K562 (cell line): ENCODE data around the gene AMBRA1. TPM values are rescaled to one million over a fixed set of nuclear protein-coding genes. Genes with fewer than 3 reads are reported as not detected.
A peak's percentile ranks its signal among the peaks of the same experiment; 100 is the strongest.

Experiments
- ATAC-seq: fragments of 200-7000 bp; cut with Tn5 transposase; 3 replicates; pipeline ENCODE4 v1.9.1; 2020; ENCODE audit warnings: moderate library complexity
- BruUV-seq: library from RNA; stranded (reverse); fragments of 400-500 nt; replicated peaks from 2 replicates; lab custom pipeline; 2021; lab: Mats Ljungman, UMichigan
- CTCF ChIA-PET: fragments of 300-600 bp; formaldehyde crosslinking; extraction: SDS; loops from one replicate; lab custom pipeline; 2021; ENCODE audit warnings: low intra/inter-chr PET ratio; lab: Yijun Ruan, JAX
- POLR2A ChIA-PET: fragments of 300-600, 350-650 bp; sonication (Branson Sonifier 250); formaldehyde crosslinking; extraction: SDS; loops from one replicate; lab custom pipeline; 2021; ENCODE audit warnings: antibody characterized with exemption, inconsistent platforms; lab: Yijun Ruan, JAX
- DNase-seq, 4 experiments: peaks; one replicate each; pipeline versions ENCODE4 v3.0.0 to v3.0.0-alpha.2; 2011 to 2018; ENCODE audit warnings: low spot score in 3 of 4, mixed read lengths in 3 of 4; ENCODE audit errors: extremely low read depth in 1 of 4
- FAIRE-seq: peaks from 2 replicates; lab custom pipeline; 2011; peaks lifted over from hg19 to GRCh38; lab: Jason Lieb, UNC
- H2AFZ ChIP-seq: 2 replicates; pipeline ENCODE4 v1.6.0; 2011; ENCODE audit warnings: low read depth, low read length, control low read depth, inconsistent platforms
- H3K27ac ChIP-seq: fragments of 200-600 bp; 3 replicates; pipeline ENCODE4 v1.8.0; 2011; ENCODE audit warnings: low read depth, mild to moderate bottlenecking, control low read depth, inconsistent platforms, low read length, moderate library complexity, mixed read lengths; ENCODE audit errors: extremely low read depth
- H3K27me3 ChIP-seq, 2 experiments: fragments of 300-600 bp in 1 of 2; 2 replicates in 1 of 2; 3 replicates in 1 of 2; pipeline versions ENCODE4 v1.6.0 to v1.8.0; 2011; ENCODE audit warnings: inconsistent platforms in 2 of 2, low read length in 2 of 2, mild to moderate bottlenecking in 1 of 2, mixed read lengths in 1 of 2, moderate library complexity in 1 of 2; ENCODE audit not compliant: control insufficient read depth in 2 of 2, insufficient read depth in 2 of 2
- H3K36me3 ChIP-seq: fragments of 300-600 bp; 3 replicates; pipeline ENCODE4 v1.8.0; 2011; ENCODE audit warnings: mild to moderate bottlenecking, low read length, inconsistent platforms; ENCODE audit not compliant: control insufficient read depth, insufficient read depth
- H3K4me1 ChIP-seq, 2 experiments: fragments of 200-600 bp in 1 of 2; replicated peaks in 1 of 2; 2 replicates in 1 of 2; 3 replicates in 1 of 2; pipeline versions ENCODE4 v1.5.1 to v1.8.0; 2011; ENCODE audit warnings: inconsistent platforms in 2 of 2, low read length in 2 of 2, mild to moderate bottlenecking in 1 of 2, mixed read lengths in 1 of 2, moderate library complexity in 1 of 2; ENCODE audit not compliant: control insufficient read depth in 2 of 2, insufficient read depth in 2 of 2
- H3K4me2 ChIP-seq: 2 replicates; pipeline ENCODE4 v1.6.1; 2011; ENCODE audit warnings: low read length, control low read depth, inconsistent platforms, mixed read lengths; ENCODE audit not compliant: insufficient read depth
- H3K4me3 ChIP-seq: fragments of 200-600 bp; sonication (generic), shearing (Covaris generic); 2 replicates; pipeline ENCODE4 v1.5.1; 2016; ENCODE audit warnings: control low read depth, inconsistent platforms
- H3K79me2 ChIP-seq: fragments of 200-600 bp; 3 replicates; pipeline ENCODE4 v1.8.0; 2011; ENCODE audit warnings: low read length, inconsistent platforms; ENCODE audit not compliant: control insufficient read depth, insufficient read depth
- H3K9ac ChIP-seq, 2 experiments: 2 replicates each; pipeline versions ENCODE4 v1.6.0 to v1.6.1; 2011; ENCODE audit warnings: low read depth in 2 of 2, low read length in 2 of 2, control low read depth in 1 of 2, inconsistent platforms in 1 of 2, mild to moderate bottlenecking in 1 of 2, mixed read lengths in 1 of 2; ENCODE audit not compliant: insufficient read depth in 1 of 2
- H3K9me1 ChIP-seq: one replicate; pipeline ENCODE4 v1.6.0; 2011; ENCODE audit warnings: inconsistent platforms, mild to moderate bottlenecking, low read length, moderate library complexity; ENCODE audit not compliant: control insufficient read depth, insufficient read depth
- H3K9me3 ChIP-seq: replicated peaks from 2 replicates; pipeline ENCODE4 v1.5.1; 2011; ENCODE audit warnings: low read depth, low read length, inconsistent platforms; ENCODE audit not compliant: control insufficient read depth, insufficient read depth
- H4K20me1 ChIP-seq: replicated peaks from 2 replicates; pipeline ENCODE4 v1.6.1; 2011; ENCODE audit warnings: low read length, inconsistent platforms, mixed read lengths; ENCODE audit not compliant: control insufficient read depth, insufficient read depth
- ATF7 ChIP-seq: fragments of 450-650 bp; IDR thresholded peaks from 2 replicates; pipeline ENCODE4 v1.7.1; 2014; ENCODE audit warnings: mild to moderate bottlenecking, moderate library complexity
- CBFB ChIP-seq: sonication (generic); formaldehyde crosslinking; IDR thresholded peaks from 2 replicates; pipeline ENCODE4 v1.4.0; 2020; ENCODE audit warnings: mild to moderate bottlenecking, missing genetic modification reagents
- ESRRB ChIP-seq: fragments of 250-450 bp; sonication (Bioruptor Pico); IDR thresholded peaks from 2 replicates; pipeline ENCODE4 v1.5.0; 2020; ENCODE audit warnings: mild to moderate bottlenecking, moderate library complexity, borderline replicate concordance
- MAZ ChIP-seq, 2 experiments: fragments of 450-650 bp in 1 of 2; sonication (generic) in 1 of 2; formaldehyde crosslinking; IDR thresholded peaks in 1 of 2; conservative IDR thresholded peaks in 1 of 2; 2 replicates each; pipeline versions ENCODE4 v1.4.0 to v1.5.0; 2020; ENCODE audit warnings: mild to moderate bottlenecking in 1 of 2, missing genetic modification reagents in 1 of 2
- MYC ChIP-seq, 2 experiments: fragments of 250-450 bp in 1 of 2; sonication (Bioruptor Pico) in 1 of 2; IDR thresholded peaks; 2 replicates each; pipeline versions ENCODE4 v1.5.1 to v1.6.1; 2012 to 2021; ENCODE audit warnings: low read depth in 2 of 2, borderline replicate concordance in 1 of 2, improper control_type of control experiment in 1 of 2, low read length in 1 of 2, mild to moderate bottlenecking in 1 of 2, moderate library complexity in 1 of 2
- NFYB ChIP-seq: IDR thresholded peaks from 2 replicates; pipeline ENCODE4 v1.6.1; 2011; ENCODE audit warnings: mild to moderate bottlenecking, moderate library complexity; ENCODE audit not compliant: insufficient read length; ENCODE audit errors: extremely low read depth
- NONO ChIP-seq, 2 experiments: fragments of 200-400 bp in 1 of 2; fragments of 450-650 bp in 1 of 2; formaldehyde crosslinking in 1 of 2; IDR thresholded peaks; 2 replicates each; pipeline ENCODE4 v1.6.1; 2017; ENCODE audit warnings: low read depth in 2 of 2, mild to moderate bottlenecking in 2 of 2, moderate library complexity in 2 of 2, low read length in 1 of 2
- POLR2G ChIP-seq: fragments of 200-400 bp; formaldehyde crosslinking; IDR thresholded peaks from 2 replicates; pipeline ENCODE4 v1.6.1; 2017; ENCODE audit warnings: low read depth, mild to moderate bottlenecking, antibody characterized with exemption, low read length, moderate library complexity
- RAD21 ChIP-seq, 2 experiments: fragments of 250-450 bp in 1 of 2; fragments of 450-650 bp in 1 of 2; sonication (Bioruptor Pico) in 1 of 2; formaldehyde crosslinking in 1 of 2; IDR thresholded peaks in 1 of 2; conservative IDR thresholded peaks in 1 of 2; 2 replicates each; pipeline versions ENCODE4 v1.4.0 to v1.8.0; 2020 to 2022; ENCODE audit warnings: mild to moderate bottlenecking in 2 of 2, moderate library complexity in 1 of 2
- WGBS: fragments of 100-300 bp; shearing (Covaris generic); methylation state at CpG from one replicate; pipeline ENCODE4 v1.1.6; 2016; ENCODE audit warnings: low coverage, mixed read lengths; ENCODE audit not compliant: insufficient coverage; ENCODE audit errors: missing lambda C conversion rate; 5-methylcytosine and 5-hydroxymethylcytosine counted together
- in situ Hi-C: fragments of 300-500 bp; cut with MboI; formaldehyde crosslinking; loops from 4 replicates; pipeline ENCODE4 v1.15.0; 2018; ENCODE audit warnings: inconsistent platforms, mixed read lengths
- intact Hi-C: fragments of 100-400 bp; cut with micrococcal nuclease; formaldehyde crosslinking; loops from 2 replicates; pipeline ENCODE4 v1.14.2; 2022
- polyA plus RNA-seq, 8 experiments: library from polyadenylated mRNA; depleted of rRNA in 4 of 8; stranded (reverse) in 5 of 8; unstranded in 3 of 8; fragments of >200 nt; fragmentation: Nextera tagmentation in 2 of 8; fragmentation: Illumina TruSeq in 1 of 8; extraction: Ambion mirVana in 2 of 8; extraction: Trizol in 1 of 8; gene quantifications; 2 replicates each; pipeline versions ENCODE4 v1.2.1 to v1.2.3, GENCODE V29; 2011 to 2014; ENCODE audit warnings: inconsistent platforms in 1 of 8, missing spikeins in 1 of 8
- total RNA-seq, 7 experiments: library from RNA; depleted of rRNA in 6 of 7; stranded (reverse); fragments of >200 nt in 6 of 7; fragmentation: Illumina TruSeq in 2 of 7; extraction: Trizol in 2 of 7; gene quantifications; 2 replicates each; pipeline versions ENCODE4 v1.2.1 to v1.2.3, GENCODE V29; 2011 to 2021; ENCODE audit warnings: low replicate concordance in 1 of 7
- TF ChIP-seq, protein P1 (sequence below), 2 experiments: fragments of 250-450 bp in 1 of 2; fragments of 450-650 bp in 1 of 2; sonication (Bioruptor Pico) in 1 of 2; IDR thresholded peaks; 2 replicates each; pipeline versions ENCODE4 v1.6.1 to v1.8.0; 2016 to 2021; ENCODE audit warnings: mild to moderate bottlenecking in 2 of 2, moderate library complexity in 2 of 2, missing compliant biosample characterization in 1 of 2, missing genetic modification characterization in 1 of 2
- TF ChIP-seq, protein P2 (sequence below): sonication (generic); formaldehyde crosslinking; IDR thresholded peaks from 2 replicates; pipeline ENCODE4 v1.8.1; 2023; ENCODE audit warnings: missing genetic modification reagents, mild to moderate bottlenecking, borderline replicate concordance

Gene AMBRA1
- total and polyA plus RNA-seq, 9 of the 15 experiments (the other 6 are each of a cell fraction or from before 2014, with no cell fraction given), result 0.15 to 24.5 (median 13.0) TPM

DNA sequence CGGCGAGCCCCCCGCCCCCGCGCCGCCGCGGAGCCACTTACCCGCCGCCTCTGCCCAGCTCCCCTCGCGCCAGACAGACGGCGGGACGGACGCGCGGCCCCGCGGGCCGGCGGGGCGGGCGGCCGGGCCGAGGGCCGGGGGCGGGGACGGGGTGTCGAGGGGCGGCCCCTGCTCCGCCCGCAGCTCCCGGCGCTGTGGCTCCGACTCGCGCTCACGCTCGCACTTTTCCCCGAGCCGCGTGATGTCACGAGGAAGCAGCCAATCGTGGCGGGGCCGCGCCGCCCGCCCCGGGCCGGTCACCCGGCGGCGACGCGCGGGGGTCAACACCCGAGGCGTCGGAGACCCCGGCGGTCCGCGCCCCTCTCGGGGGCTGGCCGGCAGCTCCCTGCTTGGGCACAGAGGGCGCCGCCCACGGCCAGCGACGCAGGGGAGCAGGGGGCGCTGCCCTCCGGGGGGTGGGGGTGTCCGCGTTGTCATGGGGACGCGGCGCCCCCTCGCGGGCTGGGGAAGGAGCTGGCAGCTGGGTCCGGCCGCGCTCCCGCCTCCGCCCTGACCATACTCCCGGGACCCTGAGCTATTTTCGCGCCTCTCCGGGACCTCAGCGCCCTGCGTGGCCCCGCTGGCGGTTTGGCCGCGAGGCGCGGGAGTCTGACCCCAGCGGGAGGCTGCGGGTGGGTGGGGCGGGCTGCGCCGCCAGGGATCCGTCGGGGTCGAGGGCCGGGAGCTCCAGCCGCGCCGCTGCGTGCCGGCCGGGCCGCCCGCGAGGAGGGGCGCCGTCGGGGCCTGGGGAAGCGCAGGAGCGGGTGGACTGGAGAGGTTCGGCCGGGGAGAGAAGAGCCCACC is 202.0 kb downstream of the AMBRA1 start, which contains the start of gene CHRM4:
TSS of gene CHRM4 (minus strand) at position 199 of the 843 bp plus-strand sequence. CDS start 5,219 bp downstream, outside the sequence.
- 0% methylated on average over 24 of the region's 123 CpGs for WGBS
- peak; percentile 76 for ATAC-seq
- peak; percentile 67 for TF ChIP-seq ATF7
- TF ChIP-seq, protein P1, sequence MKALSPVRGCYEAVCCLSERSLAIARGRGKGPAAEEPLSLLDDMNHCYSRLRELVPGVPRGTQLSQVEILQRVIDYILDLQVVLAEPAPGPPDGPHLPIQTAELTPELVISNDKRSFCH (CRISPR knock-in tag; IDR thresholded peaks at IDR 0.05), result no peak
- TF ChIP-seq, protein P1 (tag; IDR thresholded peaks at IDR 0.05), result 0 out of 2 replicates have a peak, but pooled peaks have one; percentile 20
- no peak for TF ChIP-seq CBFB (CRISPR knock-in tag)
- peak; percentile 18 to 52; a peak in 2 of 4 replicates for TF ChIP-seq RAD21 (CRISPR knock-in tag; conservative IDR thresholded peaks at IDR 0.05 in 1 of 2, IDR thresholded peaks at IDR 0.05 in 1 of 2)
- peak in 1 of 2 experiments; percentile 69; a peak in 2 of 4 replicates for TF ChIP-seq MAZ (CRISPR knock-in tag; conservative IDR thresholded peaks at IDR 0.05 in 1 of 2, IDR thresholded peaks at IDR 0.05 in 1 of 2)
- TF ChIP-seq, protein P2, sequence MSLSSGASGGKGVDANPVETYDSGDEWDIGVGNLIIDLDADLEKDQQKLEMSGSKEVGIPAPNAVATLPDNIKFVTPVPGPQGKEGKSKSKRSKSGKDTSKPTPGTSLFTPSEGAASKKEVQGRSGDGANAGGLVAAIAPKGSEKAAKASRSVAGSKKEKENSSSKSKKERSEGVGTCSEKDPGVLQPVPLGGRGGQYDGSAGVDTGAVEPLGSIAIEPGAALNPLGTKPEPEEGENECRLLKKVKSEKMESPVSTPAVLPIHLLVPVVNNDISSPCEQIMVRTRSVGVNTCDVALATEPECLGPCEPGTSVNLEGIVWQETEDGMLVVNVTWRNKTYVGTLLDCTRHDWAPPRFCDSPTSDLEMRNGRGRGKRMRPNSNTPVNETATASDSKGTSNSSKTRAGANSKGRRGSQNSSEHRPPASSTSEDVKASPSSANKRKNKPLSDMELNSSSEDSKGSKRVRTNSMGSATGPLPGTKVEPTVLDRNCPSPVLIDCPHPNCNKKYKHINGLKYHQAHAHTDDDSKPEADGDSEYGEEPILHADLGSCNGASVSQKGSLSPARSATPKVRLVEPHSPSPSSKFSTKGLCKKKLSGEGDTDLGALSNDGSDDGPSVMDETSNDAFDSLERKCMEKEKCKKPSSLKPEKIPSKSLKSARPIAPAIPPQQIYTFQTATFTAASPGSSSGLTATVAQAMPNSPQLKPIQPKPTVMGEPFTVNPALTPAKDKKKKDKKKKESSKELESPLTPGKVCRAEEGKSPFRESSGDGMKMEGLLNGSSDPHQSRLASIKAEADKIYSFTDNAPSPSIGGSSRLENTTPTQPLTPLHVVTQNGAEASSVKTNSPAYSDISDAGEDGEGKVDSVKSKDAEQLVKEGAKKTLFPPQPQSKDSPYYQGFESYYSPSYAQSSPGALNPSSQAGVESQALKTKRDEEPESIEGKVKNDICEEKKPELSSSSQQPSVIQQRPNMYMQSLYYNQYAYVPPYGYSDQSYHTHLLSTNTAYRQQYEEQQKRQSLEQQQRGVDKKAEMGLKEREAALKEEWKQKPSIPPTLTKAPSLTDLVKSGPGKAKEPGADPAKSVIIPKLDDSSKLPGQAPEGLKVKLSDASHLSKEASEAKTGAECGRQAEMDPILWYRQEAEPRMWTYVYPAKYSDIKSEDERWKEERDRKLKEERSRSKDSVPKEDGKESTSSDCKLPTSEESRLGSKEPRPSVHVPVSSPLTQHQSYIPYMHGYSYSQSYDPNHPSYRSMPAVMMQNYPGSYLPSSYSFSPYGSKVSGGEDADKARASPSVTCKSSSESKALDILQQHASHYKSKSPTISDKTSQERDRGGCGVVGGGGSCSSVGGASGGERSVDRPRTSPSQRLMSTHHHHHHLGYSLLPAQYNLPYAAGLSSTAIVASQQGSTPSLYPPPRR (CRISPR knock-in tag), result no peak; the same call in 1 of the 2 replicates
- peak in 1 of 2 experiments; percentile 62; a peak in 1 of 4 replicates for TF ChIP-seq NONO (IDR thresholded peaks at IDR 0.05; ENCODE audit: low read depth in 2 of 2, low read length in 1 of 2)
- TF ChIP-seq NFYB, result peak; percentile 34
- peak; percentile 14; the same call in 1 of the 2 replicates for TF ChIP-seq MYC (IDR thresholded peaks at IDR 0.05; ENCODE audit: low read depth, low read length)
- TF ChIP-seq MYC (CRISPR knock-in tag; IDR thresholded peaks at IDR 0.05; ENCODE audit: borderline replicate concordance, low read depth), result no peak
- no peak for TF ChIP-seq ESRRB
- peak; percentile 69 for TF ChIP-seq POLR2G

More for the DNA sequence above, 202.0 kb downstream of the AMBRA1 start, which contains the start of gene CHRM4:
- Histone ChIP-seq H3K9me1 (no peaks in the 10 kb centered on the region), H3K9ac (peak within 1 kb of the TSS; percentile 45 to 87; a peak in 3 of 4 replicates), H3K4me3 (peak within 1 kb of the TSS; percentile 81), H3K4me1 (peaks cover 19 to 60% of the 10 kb centered on the region in 2 experiments), H3K4me2 (peak within 1 kb of the TSS; percentile 70), H3K27me3 (peaks cover 0 to 11% of the 10 kb centered on the region in 2 experiments; a peak in 1 of 5 replicates), H4K20me1 (peaks cover 16% of the 10 kb centered on the region), H3K36me3 (peaks cover 5% of the 10 kb centered on the region; the same call in 1 of the 3 replicates), H2AFZ (peak within 1 kb of the TSS; percentile 82), H3K9me3 (no peaks in the 10 kb centered on the region), H3K79me2 (no peaks in the 10 kb centered on the region), H3K27ac (peak within 1 kb of the TSS; percentile 61; the same call in 1 of the 3 replicates)
- BruUV-seq, result no TSS peak
- in situ Hi-C loops (no loop called here), intact Hi-C loops (no loop called here)
- FAIRE-seq (no peak), DNase-seq (peak; percentile 90 to 93 (median 90))
- ChIA-PET POLR2A (interaction anchor here (0.5 to 2.0 kb wide), 18 partner anchors 9 to 978 kb away, joined by 3 to 13 read pairs (median 3); partner anchors contain the start of genes MDK and NR1H3), CTCF (interaction anchor here (0.7 kb wide), 1 partner anchor 620 kb away, joined by 3 read pairs; no protein-coding TSS in a partner anchor)
